ENCODE measurements around the gene DUSP12. TPM values are rescaled to one million over a fixed set of nuclear protein-coding genes. Genes with fewer than 3 reads are reported as not detected.
"Not testable (repeated sequence)": the region's sequence is repeated elsewhere in the genome, so short reads cannot be mapped to it uniquely, and the experiment has no call there.

Gene DUSP12
- total RNA-seq, 1 donor from 2014 or later = 4.8 TPM

- ATAC-seq (no peak), DNase-seq (ENCODE audit: low spot score) (no peak)
Measured at GRCh38 chr1:161768986-161769672, 19.5 kb downstream of the DUSP12 start.

DNA sequence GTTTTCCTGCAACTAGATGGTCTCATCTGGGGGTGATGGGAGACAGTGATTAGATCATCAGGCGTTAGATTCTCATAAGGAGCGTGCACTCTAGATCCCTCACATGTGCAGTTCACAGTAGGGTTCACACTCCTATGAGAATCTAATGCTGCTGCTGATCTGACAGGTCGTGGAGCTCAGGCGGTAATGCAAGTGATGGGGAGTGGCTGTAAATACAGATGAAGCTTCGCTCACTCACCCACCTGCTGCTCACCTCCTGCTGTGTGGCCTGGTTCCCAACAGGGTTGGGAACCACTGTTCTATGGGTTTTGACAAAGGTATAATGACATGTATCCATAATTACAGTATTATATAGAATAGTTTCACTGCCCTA is 20.1 kb downstream of the DUSP12 start:
- not testable (repeated sequence) for DNase-seq (ENCODE audit: low spot score); ATAC-seq

DNA sequence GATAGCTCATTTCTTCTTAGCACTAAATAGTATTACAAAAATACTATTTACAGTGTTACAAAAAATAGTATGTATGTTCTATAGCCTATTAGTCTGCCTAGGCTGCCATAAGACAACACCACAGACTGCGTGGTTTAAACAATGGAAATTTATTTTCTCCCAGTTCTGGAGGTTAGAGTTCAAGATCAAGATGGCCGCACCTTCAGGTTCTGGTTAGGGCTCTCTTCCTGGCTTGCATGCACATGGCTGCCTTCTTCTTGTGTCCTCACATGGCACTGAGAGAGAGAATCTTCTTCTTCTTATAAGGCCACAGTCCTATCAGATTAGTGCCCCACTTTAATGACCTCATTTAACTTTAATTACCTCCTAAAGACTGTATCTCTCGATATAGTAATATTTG is 20.7 kb downstream of the DUSP12 start:
- DNase-seq (ENCODE audit: low spot score) (no peak), ATAC-seq (no peak)

DNA sequence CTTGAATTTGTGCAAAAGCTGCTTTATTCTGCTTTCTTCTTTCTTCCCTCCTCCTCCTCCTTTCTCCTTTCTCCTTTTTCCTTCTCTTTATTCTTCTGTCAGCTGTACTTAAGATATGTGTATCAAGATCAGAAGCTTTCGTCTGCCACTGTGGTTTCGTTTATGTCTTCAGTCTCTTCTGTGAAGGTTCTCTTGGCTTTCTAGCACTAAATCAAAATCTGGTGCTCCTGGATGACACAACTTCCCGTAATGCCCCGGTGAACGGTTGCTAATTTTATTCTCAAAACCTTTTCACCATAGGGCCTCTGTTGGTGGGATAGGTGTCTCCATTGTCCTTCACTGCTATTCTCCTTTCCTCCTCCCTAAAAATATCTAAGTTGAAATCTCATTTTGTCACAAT is 21.6 kb downstream of the DUSP12 start:
- DNase-seq (ENCODE audit: low spot score) (no peak), ATAC-seq (no peak)

DNA sequence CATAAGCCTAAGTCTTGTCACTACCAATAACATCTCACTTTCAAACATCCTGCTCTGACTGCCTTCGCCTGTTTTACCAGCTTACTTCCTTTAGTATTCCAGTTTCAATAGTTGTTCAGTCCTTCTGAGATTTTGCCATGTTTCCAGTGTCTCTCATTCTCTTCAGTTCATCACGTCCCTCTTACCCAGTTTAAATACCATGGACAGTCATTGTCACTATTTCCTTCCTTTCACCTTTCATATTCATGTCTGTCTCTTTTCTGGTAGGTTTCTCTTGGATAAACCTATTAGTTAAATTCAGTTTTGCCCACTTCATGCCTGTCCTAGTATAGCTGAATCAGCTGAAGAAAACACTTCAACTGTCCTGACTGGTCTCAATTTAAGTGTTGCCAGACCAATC is 22.4 kb downstream of the DUSP12 start:
- no peak for DNase-seq (ENCODE audit: low spot score)
- no peak for ATAC-seq

DNA sequence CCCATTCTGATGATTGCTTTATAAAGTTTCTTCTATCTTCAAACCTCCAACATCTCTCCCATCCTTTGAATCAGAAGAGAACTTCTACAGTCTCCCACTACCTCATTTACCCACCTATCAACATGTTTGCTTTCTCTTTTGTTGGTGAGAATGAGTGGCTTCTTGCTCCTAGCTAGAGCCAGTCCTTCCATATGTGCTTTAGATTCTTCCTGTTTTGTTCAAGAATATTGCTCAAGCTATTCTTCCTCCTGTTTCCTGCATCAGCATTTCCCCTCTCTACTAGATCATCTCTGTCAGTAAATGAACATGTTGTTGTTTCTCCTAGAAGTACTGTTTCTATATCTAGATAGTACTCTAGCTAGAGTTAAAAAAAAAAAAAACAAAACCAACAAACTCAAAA is 22.8 kb downstream of the DUSP12 start:
- DNase-seq (ENCODE audit: low spot score) = no peak
- peak; percentile 32 for ATAC-seq

DNA sequence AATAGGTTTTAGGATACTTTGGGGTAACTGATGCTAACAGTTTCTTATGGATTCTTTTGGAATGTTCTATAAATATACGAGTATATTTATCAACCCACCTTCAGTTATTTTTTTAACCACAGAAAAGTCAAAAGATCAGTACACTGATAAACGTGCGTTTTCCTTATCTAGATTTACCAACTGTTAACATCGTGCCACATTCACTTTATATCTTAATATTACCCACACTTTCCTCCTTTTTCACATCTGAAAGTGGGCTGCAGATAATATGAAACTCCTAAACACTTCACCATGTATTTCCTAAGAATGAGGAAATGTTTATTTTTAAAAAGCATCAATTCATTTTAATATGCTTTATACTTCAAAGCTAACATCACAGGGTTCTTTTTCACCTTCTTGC is 24.2 kb downstream of the DUSP12 start:
- no peak for ATAC-seq
- no peak for DNase-seq (ENCODE audit: low spot score)

DNA sequence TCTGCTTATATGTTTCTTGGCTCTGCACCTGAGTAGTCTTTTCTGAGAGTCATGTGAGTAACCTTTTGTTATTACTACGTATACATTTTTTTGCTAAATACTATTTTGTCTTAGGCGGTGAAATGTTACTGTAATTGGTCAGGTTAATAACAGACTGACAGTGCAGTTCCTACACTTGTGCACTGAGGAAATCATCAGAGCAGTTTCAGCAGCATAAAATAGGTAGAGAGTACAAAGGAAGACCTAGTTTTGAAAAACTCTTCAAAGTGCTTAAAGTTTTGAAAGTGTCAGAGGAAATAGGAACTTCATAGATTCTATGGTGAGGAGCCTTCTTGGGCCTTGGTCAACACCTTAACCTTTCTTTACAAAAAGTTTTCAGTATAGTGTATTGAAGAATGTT is 27.7 kb downstream of the DUSP12 start:
- ATAC-seq = no peak
- DNase-seq (ENCODE audit: low spot score) = no peak

- DNase-seq (ENCODE audit: low spot score) = no peak
- ATAC-seq = no peak
Measured at GRCh38 chr1:161778522-161778921, 28.9 kb downstream of the DUSP12 start.

GRCh38 chr1:161779393-161779792 is 29.8 kb downstream of the DUSP12 start:
- DNase-seq (ENCODE audit: low spot score) = no peak
- ATAC-seq = no peak

DNA sequence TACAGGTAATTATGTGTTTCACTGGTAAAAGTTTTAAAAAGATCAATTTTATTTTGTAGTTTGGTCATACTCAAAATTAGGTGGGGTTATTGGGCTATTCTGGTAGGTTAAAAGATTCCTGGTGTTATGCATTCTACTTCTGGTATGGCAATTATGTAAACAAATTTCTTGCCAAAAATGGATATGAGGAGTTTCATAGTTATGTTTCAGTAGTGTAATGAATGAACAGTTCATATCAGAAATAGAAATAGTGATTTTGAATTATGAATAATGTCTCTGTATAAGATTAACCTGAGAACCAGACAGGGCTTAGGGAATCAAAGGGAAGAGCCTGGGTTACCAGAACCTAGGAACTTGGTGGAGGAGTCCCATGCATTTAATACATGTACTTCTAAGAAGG is 32.4 kb downstream of the DUSP12 start:
- ATAC-seq (no peak), DNase-seq (ENCODE audit: low spot score) (no peak)

- DNase-seq (ENCODE audit: low spot score) (no peak), ATAC-seq (no peak)
Measured at GRCh38 chr1:161782886-161783285, 33.3 kb downstream of the DUSP12 start.

GRCh38 chr1:161784968-161785367 is 35.4 kb downstream of the DUSP12 start:
- DNase-seq (ENCODE audit: low spot score) (no peak), ATAC-seq (peak; percentile 38)

- no peak for DNase-seq (ENCODE audit: low spot score)
- no peak for ATAC-seq
Measured at GRCh38 chr1:161787355-161787754, 37.8 kb downstream of the DUSP12 start.

DNA sequence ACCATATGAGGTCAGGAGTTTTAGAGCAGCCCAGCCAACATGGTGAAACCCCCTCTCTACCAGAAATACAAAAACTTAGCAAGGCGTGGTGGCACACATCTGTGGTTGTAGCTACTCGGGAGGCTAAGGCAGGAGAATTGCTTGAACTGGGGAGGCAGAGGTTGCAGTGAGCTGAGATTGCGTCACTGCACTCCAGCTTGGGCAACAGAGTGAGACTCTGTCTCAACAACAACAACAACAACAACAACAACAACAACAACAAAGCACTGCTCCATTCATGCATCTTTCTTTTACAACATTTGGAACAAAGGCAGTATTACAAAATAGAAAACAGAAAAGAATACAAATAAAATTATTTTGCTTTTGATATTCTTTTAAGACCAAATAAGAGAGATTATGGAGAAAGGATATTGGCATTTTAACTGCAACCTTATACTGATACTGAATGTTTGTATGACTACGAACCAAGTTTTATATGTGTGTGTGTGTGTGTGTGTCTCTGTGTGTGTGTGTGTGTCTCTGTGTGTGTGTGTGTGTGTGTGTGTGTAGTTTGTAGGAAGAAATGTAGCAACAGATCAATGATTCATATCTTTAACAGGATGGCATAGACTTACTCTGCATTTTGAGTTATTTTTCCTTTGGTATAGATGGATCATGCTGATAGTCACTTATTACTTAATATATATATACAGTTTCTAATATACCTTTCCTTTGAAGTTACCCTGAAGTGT is 41.2 kb downstream of the DUSP12 start:
- ATAC-seq = no peak
- DNase-seq (ENCODE audit: low spot score) = no peak

GRCh38 chr1:161791904-161792655 is 42.5 kb downstream of the DUSP12 start:
- ATAC-seq = no peak
- no peak for DNase-seq (ENCODE audit: low spot score)

GRCh38 chr1:161792740-161793139 is 43.2 kb downstream of the DUSP12 start:
- DNase-seq (ENCODE audit: low spot score) = no peak
- ATAC-seq = peak; percentile 94

DNA sequence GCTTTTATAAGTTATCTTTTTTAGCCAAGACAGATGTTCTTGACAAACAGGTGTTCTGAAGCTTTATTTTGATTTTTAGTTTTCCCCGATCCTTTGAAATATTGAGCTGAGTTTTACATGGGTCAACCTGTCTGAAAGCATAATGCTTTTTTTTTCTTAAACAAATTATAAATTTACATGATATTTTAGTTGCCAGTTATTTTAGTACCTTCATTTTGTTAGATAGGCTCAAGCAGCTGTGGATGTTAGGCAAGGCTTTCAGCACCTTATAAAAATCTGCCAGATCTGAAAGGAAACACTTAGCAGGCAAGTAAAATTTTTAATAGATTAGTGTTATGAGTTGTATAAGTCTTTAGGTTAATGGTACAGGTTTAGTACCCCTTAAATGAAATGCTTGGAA is 50.2 kb downstream of the DUSP12 start:
- no peak for ATAC-seq
- no peak for DNase-seq (ENCODE audit: low spot score)

DNA sequence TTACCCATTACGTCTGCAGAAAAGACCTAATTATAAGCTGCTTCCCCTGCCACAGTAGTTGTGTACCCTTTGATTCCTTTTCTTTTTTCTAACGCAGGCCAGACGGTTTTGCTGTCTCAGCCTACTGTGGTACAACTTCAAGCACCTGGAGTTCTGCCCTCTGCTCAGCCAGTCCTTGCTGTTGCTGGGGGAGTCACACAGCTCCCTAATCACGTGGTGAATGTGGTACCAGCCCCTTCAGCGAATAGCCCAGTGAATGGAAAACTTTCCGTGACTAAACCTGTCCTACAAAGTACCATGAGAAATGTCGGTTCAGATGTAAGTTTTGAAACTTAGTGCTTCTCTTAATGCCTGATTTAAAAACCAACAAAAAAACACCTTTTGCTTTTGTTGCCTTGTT is 52.4 kb downstream of the DUSP12 start:
- no peak for ATAC-seq
- no peak for DNase-seq (ENCODE audit: low spot score)

- DNase-seq (ENCODE audit: low spot score) (no peak), ATAC-seq (no peak)
Measured at GRCh38 chr1:161803181-161803580, 53.6 kb downstream of the DUSP12 start.

GRCh38 chr1:161805399-161806197 is 56.0 kb downstream of the DUSP12 start:
- peak; percentile 30 for ATAC-seq

More at GRCh38 chr1:161805399-161806197, 56.0 kb downstream of the DUSP12 start:
- no peak for DNase-seq (ENCODE audit: low spot score)

Data from left lobe of liver (tissue), 2 donors.